Uterus (tissue), 4 donors: ENCODE data around the gene ERF. TPM values are rescaled to one million over a fixed set of nuclear protein-coding genes. Genes with fewer than 3 reads are reported as not detected.

ENCODE experiments used
- DNase-seq, 2 donors: peaks; one replicate each; pipeline ENCODE4 v3.0.0-alpha.2; 2019 to 2020
- H3K27ac ChIP-seq, 2 donors: fragments of 200-600 bp; sonication (generic); 1 replicate in 1 of 2; 2 replicates in 1 of 2; pipeline ENCODE4 v1.5.1; 2016 to 2018
- H3K27me3 ChIP-seq, 2 donors: fragments of 200-600 bp; sonication (generic); one replicate each; pipeline ENCODE4 v1.5.1; 2018 to 2019; ENCODE audit warnings: control low read depth in 1 of 2
- H3K36me3 ChIP-seq, 2 donors: fragments of 200-600 bp; sonication (generic); one replicate each; pipeline ENCODE4 v1.5.1; 2019; ENCODE audit warnings: control low read depth in 1 of 2
- H3K4me1 ChIP-seq, 2 donors: fragments of 200-600 bp; sonication (generic); one replicate each; pipeline ENCODE4 v1.5.1; 2018 to 2019; ENCODE audit warnings: control low read depth in 1 of 2
- H3K4me3 ChIP-seq, 2 donors: fragments of 200-600 bp; sonication (generic); 1 replicate in 1 of 2; 2 replicates in 1 of 2; pipeline ENCODE4 v1.5.1; 2018 to 2019; ENCODE audit warnings: mild to moderate bottlenecking in 1 of 2
- H3K9me3 ChIP-seq, 2 donors: fragments of 200-600 bp; sonication (generic); one replicate each; pipeline ENCODE4 v1.5.1; 2019; ENCODE audit warnings: control low read depth in 1 of 2
- POLR2A ChIP-seq, 2 donors: fragments of 450-650 bp; IDR thresholded peaks; one replicate each; pipeline ENCODE4 v1.6.1; 2016; ENCODE audit warnings: antibody characterized with exemption in 2 of 2, mild to moderate bottlenecking in 1 of 2, moderate library complexity in 1 of 2
- intact Hi-C: fragments of 100-400 bp; cut with DNase I; formaldehyde crosslinking; loops from one replicate; pipeline ENCODE4 v1.15.1; 2023; ENCODE audit warnings: low total_unique reads
- total RNA-seq, 4 donors: library from RNA; depleted of rRNA in 3 of 4; stranded (reverse); fragments of >200 nt in 3 of 4; gene quantifications; one replicate each; pipeline versions ENCODE4 v1.1.0 to v1.2.4, GENCODE V29; 2014 to 2023
- TF ChIP-seq, protein P1 (sequence below), 4 experiments: fragments of 200-600 bp in 2 of 4; fragments of 450-650 bp in 2 of 4; sonication (generic) in 2 of 4; IDR thresholded peaks; one replicate each; pipeline ENCODE4 v1.5.1; 2016 to 2019; ENCODE audit warnings: antibody characterized with exemption in 4 of 4, mild to moderate bottlenecking in 2 of 4, moderate library complexity in 1 of 4
- donor health status: DM: yes; HTN: yes; CAD: no.

The ERF gene
- total RNA-seq, 4 donors from 2014 or later: 14.1 to 141 (median 42.9) TPM

DNA sequence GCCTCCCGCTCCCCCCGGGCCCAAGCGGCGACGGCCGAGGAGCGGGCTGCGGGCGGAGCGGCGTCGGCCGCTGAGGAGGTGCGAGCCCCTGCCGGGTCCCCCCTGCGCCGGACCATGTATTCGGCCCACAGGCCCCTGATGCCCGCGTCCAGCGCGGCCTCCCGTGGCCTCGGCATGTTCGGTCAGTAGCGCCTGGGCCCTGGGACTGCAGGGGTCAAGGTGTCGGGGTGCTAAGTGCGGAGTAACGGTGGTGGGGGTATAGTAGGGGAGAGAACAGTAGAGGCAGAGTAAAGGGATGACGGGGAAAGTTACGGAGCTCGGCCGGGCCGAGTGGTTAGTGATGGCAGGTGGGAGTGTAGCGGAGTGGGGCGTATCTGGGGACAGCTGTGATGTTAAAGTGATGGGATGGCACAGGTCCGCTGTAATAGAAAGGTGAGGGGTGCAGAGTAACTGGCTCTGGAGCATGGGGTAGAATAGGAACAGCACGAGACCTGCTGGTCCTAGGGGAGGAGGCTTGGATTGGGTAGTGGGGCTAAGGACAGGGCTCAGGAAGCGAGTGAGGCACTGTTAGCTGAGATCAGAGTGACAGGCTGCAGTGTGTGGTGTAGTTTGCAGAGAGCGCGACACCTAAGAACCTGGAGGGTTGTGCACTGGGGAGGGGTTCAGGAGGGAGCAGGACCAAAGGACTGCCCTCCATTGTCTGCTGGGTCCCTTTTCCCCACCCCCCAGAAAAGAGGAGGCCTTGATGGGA lies 29.8 kb upstream of the ERF start:
- Histone ChIP-seq H3K27me3 (no peaks in the 10 kb centered on the region), H3K36me3 (no peaks in the 10 kb centered on the region), H3K4me3 (peak overlapping the region; percentile 56 to 74), H3K4me1 (peaks cover 6 to 43% of the 10 kb centered on the region in 2 donors), H3K27ac (peak overlapping the region; percentile 91 to 97), H3K9me3 (no peaks in the 10 kb centered on the region)
- no peak for TF ChIP-seq POLR2A (IDR thresholded peaks at IDR 0.05)
- TF ChIP-seq, protein P1, sequence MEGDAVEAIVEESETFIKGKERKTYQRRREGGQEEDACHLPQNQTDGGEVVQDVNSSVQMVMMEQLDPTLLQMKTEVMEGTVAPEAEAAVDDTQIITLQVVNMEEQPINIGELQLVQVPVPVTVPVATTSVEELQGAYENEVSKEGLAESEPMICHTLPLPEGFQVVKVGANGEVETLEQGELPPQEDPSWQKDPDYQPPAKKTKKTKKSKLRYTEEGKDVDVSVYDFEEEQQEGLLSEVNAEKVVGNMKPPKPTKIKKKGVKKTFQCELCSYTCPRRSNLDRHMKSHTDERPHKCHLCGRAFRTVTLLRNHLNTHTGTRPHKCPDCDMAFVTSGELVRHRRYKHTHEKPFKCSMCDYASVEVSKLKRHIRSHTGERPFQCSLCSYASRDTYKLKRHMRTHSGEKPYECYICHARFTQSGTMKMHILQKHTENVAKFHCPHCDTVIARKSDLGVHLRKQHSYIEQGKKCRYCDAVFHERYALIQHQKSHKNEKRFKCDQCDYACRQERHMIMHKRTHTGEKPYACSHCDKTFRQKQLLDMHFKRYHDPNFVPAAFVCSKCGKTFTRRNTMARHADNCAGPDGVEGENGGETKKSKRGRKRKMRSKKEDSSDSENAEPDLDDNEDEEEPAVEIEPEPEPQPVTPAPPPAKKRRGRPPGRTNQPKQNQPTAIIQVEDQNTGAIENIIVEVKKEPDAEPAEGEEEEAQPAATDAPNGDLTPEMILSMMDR (IDR thresholded peaks at IDR 0.05): no peak
- peak; percentile 49 to 54 for DNase-seq
- intact Hi-C loops: no loop called here

DNA sequence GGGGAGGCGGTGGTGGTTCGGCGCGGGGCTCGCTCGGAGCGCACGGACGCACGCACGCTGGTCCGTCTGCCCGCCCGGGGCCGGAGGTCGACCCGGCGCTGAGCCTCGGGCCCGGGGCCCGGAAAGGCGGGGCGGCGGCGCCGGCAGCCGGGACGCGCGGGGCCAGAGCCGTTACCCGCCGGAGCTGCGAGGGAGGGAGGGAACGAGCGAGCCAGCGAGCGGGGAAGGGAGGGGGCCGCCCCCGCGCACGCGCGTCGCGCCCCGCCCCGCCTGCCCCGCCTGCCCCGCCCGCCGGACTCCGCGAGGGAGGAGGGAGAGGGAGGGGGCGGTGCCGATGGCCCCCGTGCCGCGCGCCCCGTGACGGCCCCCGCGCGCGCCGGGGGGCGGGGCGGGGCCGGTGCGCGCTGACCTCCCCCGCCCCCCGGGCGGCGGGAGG lies 29.2 kb upstream of the ERF start:
- intact Hi-C loops: no loop called here
- Histone ChIP-seq H3K4me1 (peaks cover 6 to 48% of the 10 kb centered on the region in 2 donors), H3K27ac (peak overlapping the region; percentile 97), H3K36me3 (no peaks in the 10 kb centered on the region), H3K4me3 (peak overlapping the region; percentile 47 to 53), H3K9me3 (no peaks in the 10 kb centered on the region), H3K27me3 (no peaks in the 10 kb centered on the region)
- DNase-seq: peak; percentile 77 to 87
- TF ChIP-seq POLR2A (IDR thresholded peaks at IDR 0.05): peak; percentile 48 to 84
- TF ChIP-seq, protein P1 (IDR thresholded peaks at IDR 0.05): no peak

DNA sequence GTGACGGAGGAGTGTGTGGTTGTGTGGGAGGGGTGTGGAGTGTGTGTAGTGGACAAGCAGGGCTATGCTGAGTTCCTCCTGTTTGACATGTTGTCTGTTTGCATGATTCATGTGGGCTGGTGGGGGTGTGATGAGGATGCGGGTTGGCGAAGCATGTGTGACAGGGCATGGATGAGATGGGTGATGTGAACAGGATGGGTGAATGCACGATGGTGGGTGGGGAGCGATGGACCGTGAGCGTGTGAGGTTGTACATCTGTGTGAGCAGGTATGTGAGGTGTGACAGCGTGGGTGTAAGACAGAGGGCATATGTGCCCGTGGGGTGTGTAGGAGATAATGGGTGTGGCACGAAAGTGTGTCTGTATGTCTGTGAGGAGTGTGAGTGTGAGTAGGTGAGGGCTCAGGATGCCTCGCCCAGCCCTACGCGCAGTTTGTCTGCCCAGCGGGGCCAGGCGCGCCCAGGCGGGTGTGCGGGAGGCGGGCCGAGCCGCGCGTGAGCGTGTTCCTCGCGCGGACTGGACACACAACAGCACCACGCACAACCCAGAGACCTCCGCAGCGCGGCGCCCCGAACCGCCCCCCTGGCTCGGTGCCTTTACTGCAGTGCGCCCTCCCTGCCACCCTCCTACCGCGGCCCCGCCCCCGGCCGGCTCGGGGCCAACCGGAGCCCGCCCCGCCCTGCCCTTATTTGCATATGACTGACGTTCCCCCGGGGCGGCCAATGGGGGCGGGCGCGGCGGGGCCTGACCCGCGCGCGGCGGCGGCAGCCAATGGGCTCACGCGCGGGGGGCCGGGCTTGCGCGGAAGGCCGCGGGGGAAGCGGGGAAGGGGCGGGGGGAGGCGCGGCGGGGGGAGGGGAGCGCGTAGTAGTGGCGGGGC lies 28.5 kb upstream of the ERF start:
- peak; percentile 63 to 83 for TF ChIP-seq POLR2A (IDR thresholded peaks at IDR 0.05)
- TF ChIP-seq, protein P1 (IDR thresholded peaks at IDR 0.05): peak in 2 of 4 experiments; percentile 12 to 15
- peak overlapping the region; percentile 47 to 53 for H3K4me3 ChIP-seq
- H3K27me3 ChIP-seq: no peaks in the 10 kb centered on the region
- peaks cover 6 to 55% of the 10 kb centered on the region in 2 donors for H3K4me1 ChIP-seq
- no peaks in the 10 kb centered on the region for H3K9me3 ChIP-seq
- peak; percentile 96 to 97 for DNase-seq
- intact Hi-C loops: no loop called here
- peak overlapping the region; percentile 97 for H3K27ac ChIP-seq
- H3K36me3 ChIP-seq: no peaks in the 10 kb centered on the region

DNA sequence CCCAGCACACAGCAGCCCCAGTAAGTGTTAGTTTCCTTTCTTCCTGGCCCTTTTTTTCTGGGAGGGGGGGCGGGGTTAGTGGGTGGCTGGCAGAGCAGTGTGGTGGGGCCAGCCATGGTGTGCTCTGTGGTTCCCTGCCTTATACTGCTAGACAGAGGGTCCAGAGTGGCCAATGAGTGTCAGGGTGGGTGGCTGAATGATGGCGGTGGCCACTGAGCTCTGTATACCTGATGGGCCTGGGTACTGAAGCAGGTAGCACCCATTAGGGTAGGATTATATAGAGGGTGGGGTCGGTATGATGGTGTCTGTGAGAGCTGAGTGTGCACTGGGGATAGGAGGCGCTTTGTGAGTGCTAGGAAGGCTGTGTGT lies 27.9 kb upstream of the ERF start:
- Histone ChIP-seq H3K4me3 (peak overlapping the region in 1 of 2 donors; percentile 42), H3K36me3 (no peaks in the 10 kb centered on the region), H3K9me3 (no peaks in the 10 kb centered on the region), H3K27me3 (no peaks in the 10 kb centered on the region), H3K4me1 (peaks cover 6 to 61% of the 10 kb centered on the region in 2 donors), H3K27ac (peak overlapping the region; percentile 97)
- no peak for DNase-seq
- TF ChIP-seq, protein P1 (IDR thresholded peaks at IDR 0.05): no peak
- no peak for TF ChIP-seq POLR2A (IDR thresholded peaks at IDR 0.05)
- intact Hi-C loops: no loop called here
